Measurements from ENCODE around the gene CYB5B. TPM values are rescaled to one million over a fixed set of nuclear protein-coding genes. Genes with fewer than 3 reads are reported as not detected.
"Not testable (repeated sequence)": the region's sequence is repeated elsewhere in the genome, so short reads cannot be mapped to it uniquely, and the experiment has no call there.

The CYB5B gene
- total RNA-seq, 1 donor from 2014 or later, result 34.9 TPM

DNA sequence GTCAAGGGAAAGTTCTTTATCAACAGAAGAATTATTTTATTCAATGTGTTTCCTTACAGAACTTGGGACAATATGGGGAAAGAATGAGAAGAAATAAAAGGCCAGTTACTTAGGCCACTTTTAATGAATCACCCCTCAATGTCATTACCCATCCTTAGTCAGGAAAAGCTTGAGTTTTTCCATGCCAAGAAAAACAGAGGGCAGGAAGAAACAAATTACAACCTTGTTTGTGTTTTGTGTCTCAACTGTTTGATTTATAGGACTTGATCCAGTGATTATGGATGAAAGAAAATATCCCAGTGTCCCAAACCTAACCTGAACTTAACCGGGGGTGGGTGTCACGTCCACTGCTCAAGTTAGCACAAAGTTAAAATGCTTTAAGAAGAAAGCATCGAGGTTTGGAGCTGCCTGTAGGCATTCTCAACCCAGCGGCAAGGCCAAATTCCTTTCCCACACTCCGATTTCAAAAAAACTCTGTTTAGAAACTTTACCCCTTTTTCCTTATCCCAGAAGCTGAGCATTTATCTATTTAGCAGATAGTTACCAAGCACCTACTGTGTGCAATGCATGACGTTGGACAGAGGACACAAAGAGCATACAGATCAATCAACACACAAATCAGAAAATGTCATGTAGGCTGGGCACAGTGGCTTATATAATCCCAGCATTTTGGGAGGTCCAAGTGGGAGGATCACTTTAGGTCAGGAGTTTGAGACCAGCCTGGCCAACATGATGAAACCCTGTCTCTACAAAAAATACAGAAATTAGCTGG, 14.0 kb upstream of the CYB5B start:
- DNase-seq, result no peak

DNA sequence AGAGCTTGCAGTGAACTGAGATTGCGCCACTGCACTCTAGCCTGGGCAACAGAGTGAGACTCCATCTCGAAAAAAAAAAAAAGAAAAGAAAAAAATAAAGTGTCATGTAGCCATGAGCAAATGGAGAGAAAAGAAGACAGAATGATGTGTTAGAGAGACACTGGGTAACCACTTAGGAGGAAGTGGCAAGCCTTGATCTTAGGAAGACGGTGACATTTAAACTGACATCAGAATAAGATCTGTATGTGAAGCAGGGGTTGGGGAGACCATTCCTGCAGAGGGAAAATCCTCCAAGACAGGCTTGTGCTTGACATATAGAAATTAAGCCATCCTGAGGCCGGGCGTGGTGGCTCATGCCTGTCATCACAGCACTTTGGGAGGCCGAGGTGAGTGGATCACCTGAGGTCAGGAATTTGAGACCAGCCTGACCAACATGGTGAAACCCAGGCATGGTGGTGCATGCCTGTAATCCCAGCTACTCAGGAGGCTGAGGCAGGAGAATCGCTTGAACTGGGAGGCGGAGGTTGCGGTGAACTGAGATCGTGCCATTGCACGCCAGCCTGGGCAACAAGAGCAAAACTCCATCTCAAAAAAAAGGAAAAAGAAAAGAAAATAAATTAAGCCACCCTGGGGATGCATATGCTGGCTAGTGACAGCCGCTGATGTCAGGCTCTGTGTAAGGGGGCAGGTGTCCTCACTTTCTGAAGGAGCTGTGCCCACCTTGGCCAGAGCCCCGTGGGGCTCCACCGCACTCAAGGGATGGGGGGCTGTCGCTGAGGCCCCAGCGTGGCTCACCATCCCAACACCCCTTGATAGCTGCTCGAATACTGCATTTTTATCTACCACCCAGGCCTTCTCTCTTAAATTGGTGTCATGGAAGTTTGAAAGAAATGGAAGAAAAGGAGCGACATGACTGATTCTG, 13.1 kb upstream of the CYB5B start:
- no peak for DNase-seq

DNA sequence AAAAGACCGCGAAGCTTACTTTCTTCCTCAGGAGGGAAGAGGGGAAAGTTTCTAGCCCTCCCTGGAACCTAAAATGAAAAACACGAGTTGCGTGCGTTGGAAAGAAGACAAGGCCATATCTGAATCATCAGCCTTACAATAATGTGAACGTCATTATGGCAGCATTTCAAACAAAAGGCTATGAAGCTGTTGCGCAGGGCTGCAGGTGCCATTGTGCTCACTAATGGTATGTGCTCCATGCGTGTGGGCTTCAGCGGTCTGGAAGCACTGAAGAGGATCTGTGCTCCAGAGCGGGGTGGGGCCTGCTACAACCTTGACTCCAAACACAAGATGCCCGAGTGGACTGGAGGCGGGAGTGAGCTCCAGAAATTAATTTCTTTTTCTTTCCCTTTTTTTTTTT, 12.1 kb upstream of the CYB5B start:
- DNase-seq, result no peak

DNA sequence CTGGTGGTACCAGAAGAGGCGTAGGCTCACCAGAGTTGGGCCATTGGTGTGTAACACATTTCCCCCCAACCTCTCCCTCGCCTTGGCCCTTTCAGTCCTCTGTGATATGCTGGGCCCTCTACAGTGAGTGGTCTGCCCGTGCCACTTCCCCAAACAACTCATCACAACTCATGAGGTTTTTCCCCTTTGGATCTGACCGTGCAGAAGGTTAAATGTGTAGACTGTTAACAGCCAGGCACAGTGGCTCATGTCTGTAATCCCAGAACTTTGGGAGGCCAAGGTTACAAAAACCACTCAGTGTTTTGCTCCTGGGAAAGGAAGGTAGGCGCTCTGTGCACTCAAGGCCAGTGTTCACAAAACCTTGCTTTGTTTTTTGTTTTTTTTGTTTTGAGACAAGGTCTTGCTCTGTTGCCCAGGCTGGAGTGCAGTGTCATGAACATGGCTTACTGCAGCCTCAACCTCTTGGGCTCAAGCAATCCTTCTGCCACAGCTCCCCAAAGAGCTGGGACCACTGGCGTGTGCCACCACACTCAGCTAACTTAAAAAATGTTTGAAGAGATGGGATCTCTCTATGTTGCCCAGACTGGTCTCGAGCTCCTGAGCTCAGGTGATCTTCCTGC, 11.3 kb upstream of the CYB5B start:
- no peak for DNase-seq

DNA sequence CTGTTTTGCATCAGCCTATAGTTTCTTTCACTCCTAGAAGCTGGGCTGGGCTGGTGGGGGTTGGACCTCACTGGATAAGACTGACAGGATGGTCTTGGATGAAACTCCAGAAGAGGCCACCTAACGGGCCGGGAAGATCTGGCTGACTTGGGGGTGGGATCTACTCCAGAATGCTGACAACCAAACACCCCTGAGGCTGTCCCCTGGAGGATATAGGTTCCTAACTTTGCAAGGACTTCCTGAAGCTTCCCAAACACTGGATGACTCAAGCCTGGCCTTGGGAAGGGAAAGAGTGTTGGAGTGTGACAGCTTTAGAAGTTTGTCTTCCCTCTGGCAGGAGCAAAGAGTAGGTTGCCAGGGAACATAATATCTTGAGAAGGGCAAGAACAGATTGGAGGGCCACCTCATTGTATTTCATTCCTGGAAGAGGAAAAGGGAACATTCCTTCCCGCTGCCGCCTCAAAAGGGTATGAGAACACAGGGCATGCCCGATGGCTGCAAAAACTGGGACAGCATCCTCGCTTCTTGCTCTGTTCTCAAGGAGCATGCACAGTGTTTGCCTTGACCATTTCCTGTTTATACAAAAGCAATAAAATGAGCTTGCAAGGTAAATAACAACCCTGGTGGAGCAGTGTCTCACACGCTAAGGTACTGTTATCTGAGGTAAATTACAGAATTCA, 6.8 kb upstream of the CYB5B start:
- no peak for DNase-seq

DNA sequence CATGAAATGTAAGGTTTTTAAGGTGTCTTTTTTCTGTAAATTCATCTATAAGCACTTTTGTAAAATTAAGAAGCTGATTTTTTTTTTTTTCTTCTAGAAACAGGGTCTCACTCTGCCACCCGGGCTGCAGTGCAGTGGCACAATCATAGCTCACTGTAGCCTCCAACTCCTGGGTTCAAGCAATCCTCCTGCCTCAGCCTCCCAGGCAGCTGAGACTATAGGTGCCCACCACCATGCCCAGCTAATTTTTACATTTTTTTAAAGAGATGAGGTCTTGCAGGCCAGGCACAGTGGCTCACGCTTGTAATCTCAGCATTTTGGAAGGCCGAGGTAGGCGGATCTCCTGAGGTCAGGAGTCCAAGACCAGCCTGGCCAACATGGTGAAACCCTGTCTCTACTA, 4.5 kb upstream of the CYB5B start:
- DNase-seq, result no peak

DNA sequence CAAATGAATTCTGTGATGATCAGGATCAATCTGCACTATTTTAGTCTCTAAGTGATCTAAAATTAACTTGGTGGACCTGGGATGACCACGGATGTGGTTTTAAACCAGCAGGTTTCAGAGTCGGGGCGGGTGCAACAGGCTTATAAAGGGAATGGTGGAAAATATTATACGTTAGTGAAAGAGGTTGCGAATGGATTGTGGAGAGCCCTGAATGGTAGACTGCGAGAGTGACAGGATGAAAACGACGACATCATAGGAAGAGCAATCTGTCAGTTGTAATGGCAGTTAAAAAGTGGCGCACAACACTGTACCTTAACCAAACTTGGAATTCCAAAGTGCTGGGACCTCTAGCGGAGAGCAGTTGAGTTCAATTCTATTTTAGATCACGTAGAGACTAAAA, 1.2 kb upstream of the CYB5B start:
- no peak for DNase-seq

DNA sequence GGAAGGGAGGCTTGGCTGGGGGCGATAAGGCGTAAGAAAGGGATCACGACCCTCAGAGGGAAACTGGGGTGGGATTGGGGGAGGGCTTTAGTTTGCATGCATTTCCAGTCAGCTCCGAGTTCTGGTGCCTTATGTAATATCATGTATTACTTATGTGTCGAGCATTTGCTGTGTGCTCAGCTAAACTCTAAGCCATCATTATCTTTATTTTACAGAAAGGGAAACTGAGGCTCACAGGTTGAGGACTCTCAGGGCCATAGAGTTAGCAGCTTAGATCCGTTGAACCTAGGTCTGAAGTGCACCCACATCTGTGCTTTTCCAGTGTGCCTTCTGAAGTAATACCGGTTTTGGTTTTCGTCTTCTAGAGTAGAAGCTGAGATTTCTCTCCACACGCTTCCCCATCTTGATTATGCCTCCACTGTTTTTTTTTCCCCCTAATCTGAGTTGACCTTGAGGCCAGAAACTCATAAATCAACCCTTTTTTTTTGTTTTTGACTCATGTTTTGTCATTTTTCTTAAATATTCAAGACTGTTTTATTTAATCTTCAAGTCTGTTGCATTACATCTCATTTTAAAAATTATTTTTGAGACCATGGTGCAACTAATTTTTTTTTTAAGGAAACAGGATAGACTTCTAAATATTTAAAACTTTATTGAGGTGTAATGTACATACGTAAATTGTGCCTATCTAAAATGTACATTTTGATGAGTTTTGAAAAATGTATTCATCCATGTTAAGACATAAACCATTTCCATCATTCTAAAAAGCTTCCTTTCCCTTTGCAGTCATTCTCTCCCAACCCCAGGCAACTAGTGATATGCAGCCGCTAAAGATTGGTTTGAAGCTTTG, 741 bp downstream of the CYB5B start:
- no peak for DNase-seq

DNA sequence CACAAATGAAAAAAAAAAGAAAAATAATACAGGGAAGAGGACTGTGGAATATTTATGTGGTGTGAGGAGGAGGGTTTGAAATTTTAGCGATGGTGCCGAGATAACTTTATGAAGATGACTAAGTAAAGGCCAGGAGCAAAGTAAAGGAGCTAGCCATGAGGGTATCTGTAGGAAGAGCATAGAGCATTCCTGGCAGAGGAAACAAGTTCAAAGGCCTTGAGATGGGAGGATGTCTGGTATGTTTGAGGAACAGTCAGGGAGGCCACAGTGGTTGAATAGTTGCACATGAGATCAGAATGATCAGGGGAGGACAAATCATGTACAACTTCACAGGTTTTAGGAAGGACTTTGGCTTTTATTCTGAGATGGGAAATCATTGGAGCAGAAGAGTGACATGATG, 4.2 kb downstream of the CYB5B start:
- no peak for DNase-seq

DNA sequence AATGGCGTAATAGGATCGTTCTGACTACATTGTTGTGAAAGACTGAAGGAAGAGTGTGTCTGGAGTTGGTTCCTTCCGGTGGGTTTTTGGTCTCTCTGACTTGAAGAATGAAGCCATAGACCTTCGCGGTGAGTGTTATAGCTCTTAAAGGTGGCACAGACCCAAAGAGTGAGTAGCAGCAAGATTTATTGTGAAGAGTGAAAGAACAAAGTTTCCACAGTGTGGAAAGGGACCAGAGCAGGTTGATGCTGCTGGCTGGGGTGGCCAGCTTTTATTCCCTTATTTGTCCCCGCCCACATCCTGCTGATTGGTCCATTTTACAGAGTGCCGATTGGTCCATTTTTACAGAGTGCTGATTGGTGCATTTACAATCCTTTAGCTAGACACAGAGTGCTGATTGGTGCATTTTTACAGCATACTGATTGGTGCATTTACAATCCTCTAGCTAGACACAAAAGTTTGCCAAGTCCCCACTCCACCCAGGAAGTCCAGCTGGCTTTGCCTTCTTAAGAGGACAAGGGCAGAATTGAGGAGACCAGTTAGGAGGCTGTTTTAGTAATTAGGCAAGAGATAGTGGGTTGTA, 4.7 kb downstream of the CYB5B start:
- not testable (repeated sequence) for DNase-seq

DNA sequence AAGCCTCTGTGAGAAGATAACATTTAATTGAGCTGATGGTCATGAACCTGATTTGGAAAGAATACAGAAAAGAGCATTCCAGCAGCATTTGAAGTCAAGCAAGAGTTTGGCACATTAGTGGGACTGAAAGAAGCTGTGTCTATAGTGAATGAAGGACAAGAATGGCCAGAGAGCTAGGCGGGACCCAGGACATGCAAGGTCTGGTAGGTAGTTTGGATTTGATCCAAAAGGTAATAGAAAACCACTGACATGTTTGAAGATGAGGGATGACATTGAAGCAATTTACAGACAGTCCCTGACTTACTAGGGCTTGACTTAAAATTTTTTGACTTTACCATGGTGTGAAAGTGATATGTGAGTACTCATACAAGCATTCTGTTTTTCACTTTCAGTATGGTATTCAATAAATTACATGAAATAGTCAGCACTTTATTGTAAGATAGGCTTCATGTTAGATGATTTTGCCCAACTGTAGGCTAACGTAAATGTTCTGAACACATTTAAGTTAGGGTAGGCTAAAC, 7.6 kb downstream of the CYB5B start:
- DNase-seq, result no peak

DNA sequence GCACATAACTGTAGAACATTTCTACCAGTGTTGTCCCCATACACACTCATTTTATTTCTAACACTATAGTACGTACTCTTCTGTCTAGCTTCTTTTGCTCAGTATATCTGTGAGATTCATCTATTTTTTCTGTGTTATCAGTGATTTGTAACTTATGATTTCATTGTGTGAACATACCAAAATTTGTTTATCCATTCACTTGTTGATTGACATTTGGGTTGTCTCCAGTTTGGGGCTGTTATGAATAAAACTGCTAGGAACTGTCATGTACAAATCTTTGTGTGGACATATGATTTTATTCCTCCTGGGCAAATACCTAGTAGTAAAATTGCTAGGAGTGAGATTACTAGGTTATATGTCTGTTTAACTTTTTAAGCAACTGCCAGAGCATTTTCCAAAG, 9.6 kb downstream of the CYB5B start:
- DNase-seq, result no peak

DNA sequence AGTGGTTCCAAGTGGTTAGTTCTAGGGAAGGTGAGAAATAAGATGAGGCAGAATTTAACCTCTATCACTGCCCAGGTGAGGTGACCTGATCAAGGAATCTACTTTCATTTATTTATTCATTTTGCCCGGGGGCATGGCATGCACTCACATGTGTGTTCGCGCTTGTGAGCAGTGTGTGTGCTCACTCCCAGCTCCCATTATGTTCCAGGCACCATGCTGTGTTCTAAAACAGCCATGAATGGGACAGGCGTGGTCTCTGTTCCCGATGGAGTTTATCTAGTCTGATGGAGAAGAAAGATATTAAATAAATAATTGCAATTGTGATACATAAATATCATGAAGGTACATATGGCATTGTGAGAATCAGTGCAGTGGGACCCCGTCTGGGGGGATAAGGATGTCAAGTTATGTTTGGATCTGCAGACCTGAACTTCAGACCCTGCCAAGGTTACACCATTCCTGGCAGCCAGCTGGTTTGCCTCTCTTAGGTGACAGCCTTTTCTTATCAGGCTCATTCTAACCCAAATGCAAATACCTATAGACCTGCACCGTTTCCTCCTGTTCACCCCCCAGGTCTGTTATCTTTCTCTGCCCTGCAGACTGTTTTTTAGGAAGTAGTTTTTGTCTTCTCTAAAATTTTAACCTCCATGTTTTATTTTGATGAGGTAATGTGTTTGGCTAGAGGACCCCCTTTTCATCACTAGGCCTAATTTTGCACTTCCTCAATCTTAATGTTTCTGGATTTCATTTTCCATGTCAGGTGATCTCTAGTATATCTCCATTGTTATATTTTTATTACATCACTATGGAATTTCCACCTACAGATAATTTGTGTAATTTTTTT, 11.8 kb downstream of the CYB5B start:
- no peak for DNase-seq

DNA sequence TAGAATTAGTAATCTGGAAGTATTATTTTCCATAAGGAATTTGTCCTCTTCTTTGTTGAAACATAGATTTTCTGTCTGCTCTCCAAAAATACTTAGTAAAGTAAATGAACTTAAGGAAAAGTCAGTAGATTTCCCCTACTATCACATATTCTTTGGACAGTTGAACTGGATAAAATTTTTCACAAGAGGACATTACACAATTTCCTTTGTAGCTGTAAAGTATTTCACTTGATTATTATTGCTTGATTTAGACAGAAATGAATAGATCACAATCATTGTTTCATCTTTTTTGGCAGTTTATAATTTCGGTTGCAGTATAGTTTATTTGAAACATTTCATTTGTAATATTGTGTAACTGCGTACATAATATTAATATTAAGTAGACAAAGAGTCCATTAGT, 12.5 kb downstream of the CYB5B start:
- DNase-seq, result no peak

DNA sequence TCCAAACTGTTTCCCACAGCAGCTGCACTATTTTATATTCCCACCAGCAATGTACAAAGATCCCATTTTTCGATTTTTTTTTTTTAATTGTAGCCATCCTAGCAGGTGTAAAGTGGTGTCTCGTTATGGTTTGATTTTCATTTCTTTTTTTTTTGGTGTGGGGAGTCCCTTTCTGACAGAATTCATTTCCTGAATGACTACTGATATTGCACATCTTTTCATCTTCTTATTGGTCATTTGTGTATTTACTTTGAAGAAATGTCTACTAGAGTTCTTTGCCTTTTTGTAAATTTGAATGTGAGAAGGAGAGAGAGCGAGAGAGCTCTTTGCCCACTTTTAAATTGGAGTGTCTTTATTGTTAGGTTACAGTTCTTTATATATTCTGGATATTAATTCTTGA, 14.0 kb downstream of the CYB5B start:
- DNase-seq, result no peak

DNA sequence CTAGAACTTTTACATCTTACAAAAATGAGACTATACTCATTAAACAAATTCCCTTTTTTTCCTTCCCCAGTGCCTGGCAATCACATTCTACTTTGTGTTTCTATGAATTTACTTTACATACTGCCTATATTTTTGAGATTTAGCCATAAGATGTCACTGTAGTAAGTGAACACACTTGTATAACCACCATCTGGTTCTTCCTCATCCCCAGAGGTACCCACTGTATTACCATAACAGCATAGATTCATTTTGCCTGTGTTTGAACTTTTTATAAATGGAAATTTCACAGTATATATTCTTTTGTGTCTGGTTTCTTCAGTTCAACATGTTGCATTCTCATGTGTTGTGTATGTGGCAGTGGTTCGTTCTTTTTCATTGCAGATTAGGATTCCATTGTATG, 15.8 kb downstream of the CYB5B start:
- DNase-seq, result peak; percentile 6

DNA sequence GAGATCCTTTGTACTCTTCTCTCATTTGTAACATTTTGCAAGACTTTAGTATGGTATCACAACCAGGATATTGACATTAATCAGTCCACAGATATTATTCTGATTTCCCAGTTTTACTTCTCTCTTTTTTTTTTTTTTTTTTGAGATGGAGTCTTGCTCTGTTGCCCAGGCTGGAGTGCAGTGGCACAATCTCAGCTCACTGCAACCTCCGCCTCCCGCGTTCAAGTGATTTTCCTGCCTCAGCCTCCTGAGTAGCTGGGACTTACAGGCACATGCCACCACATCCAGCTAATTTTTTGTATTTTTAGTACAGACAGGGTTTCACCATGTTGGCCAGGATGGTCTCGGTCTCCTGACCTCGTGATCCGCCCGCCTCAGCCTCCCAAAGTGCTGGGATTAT, 16.6 kb downstream of the CYB5B start:
- DNase-seq, result not testable (repeated sequence)

DNA sequence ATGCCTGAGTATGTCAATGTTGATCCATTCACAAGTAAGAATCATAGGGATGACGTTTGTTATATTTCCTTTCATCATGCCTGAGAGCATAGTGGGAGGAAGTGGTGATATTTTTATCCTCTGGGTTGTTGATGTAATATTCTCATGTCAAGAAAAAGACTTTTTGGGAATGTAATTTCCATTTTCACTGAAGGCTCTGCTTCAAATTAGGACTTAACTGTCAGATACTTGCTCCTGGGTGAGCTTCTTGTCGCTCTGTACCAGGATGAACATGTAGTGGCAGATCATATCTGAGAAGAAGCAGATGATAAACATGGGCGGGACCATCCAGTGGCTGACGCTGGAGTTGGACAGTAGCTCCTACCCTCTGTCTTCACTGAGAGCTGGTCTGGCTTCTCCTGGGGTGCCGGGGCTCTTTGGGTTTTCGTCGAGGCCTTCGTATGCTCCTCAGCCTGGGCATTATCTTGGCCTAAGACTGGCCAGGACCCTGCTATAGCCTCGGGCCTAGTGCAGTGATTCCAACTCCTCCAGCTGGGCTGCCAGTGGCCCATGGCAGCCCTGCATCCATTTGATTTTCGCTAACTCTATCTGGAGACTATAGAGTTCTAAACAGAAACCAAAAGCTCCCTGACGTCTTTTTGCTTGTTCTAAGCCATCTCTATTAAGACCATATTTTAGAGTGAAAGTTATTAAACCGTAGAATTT, 19.7 kb downstream of the CYB5B start:
- peak; percentile 60 for DNase-seq

DNA sequence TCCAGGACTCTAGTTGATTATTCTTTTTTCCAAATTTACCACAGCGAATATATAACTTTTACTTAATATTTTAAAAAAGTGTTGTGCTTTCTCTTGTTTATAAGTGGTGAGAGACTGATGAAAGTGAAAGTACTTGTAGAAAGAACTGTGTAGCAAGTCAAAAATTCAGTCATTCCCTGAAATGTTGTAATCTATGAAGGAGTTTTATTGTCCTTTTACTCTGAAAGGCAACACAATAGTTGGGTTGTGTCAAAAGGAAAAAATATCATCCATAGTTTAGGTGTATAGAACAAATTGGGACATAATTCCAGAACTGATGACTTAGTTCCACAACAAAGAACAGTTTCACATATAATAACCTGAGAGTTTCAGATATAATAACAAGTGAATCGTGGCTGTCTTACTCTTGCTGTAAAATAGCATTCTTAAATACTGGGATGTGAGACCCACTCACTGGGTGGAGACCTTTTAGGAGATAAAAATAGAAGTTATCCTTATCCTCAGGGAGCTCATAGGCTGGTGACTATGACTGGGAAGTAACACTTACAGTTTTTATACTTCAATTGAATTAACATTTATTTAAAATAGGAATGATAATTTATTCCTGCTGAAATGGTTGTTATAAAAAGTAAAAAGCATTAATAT, 20.6 kb downstream of the CYB5B start:
- DNase-seq, result peak; percentile 29
